Activated T-helper 1 cell treated with anti-CD3 and anti-CD28 coated beads, Interleukin-12 subunit alpha, Interleukin-12 subunit beta, Interleukin-2, Interleukin-4 antibody, amounts not matched to agents 30 ng/mL and 10 ng/mL and 1 ng/mL, durations not matched to agents 14 hours and 24 hours and 36 hours (primary cell): ENCODE data around the gene ZMYM2. TPM values are rescaled to one million over a fixed set of nuclear protein-coding genes. Genes with fewer than 3 reads are reported as not detected.

Source experiments
- DNase-seq: peaks from one replicate; pipeline ENCODE4 v3.0.0; 2021; ENCODE audit warnings: low spot score
- H3K27ac Mint-ChIP-seq: one replicate; pipeline ENCODE4 v1.8.0; 2021; ENCODE audit warnings: mild to moderate bottlenecking, mixed read lengths
- H3K27me3 Mint-ChIP-seq: one replicate; pipeline ENCODE4 v1.8.0; 2022; ENCODE audit warnings: mild to moderate bottlenecking, moderate library complexity, mixed read lengths; ENCODE audit not compliant: insufficient read depth
- H3K36me3 Mint-ChIP-seq: one replicate; pipeline ENCODE4 v1.8.0; 2021; ENCODE audit warnings: low read depth, mixed read lengths
- H3K4me1 Mint-ChIP-seq: one replicate; pipeline ENCODE4 v1.8.0; 2021; ENCODE audit warnings: low read depth, mixed read lengths
- H3K4me3 Mint-ChIP-seq: one replicate; pipeline ENCODE4 v1.8.0; 2021; ENCODE audit warnings: mild to moderate bottlenecking, moderate library complexity, mixed read lengths
- H3K9me3 Mint-ChIP-seq: one replicate; pipeline ENCODE4 v1.8.0; 2021; ENCODE audit warnings: mixed read lengths
- intact Hi-C: fragments of 100-400 bp; cut with micrococcal nuclease; formaldehyde crosslinking; loops from one replicate; pipeline ENCODE4 v1.15.1; 2024
- total RNA-seq: library from RNA; stranded (reverse); gene quantifications from 2 replicates; pipeline ENCODE4 v1.2.3, GENCODE V29; 2022

The ZMYM2 gene
- total RNA-seq, 1 donor from 2014 or later = 60.9 TPM

GRCh38 chr13:20127562-20128458 is 169.3 kb downstream of the ZMYM2 start:
- H3K27me3 Mint-ChIP-seq = peaks cover 37% of the 10 kb centered on the region
- H3K4me1 Mint-ChIP-seq = no peaks in the 10 kb centered on the region
- intact Hi-C loops = loop anchor here (1.0 to 2.0 kb wide), 2 partner anchors 9 to 35 kb away; no protein-coding TSS in a partner anchor
- H3K4me3 Mint-ChIP-seq = peak overlapping the region; percentile 54
- peak; percentile 25 for DNase-seq
- H3K9me3 Mint-ChIP-seq = no peaks in the 10 kb centered on the region
- no peak overlapping the region for H3K27ac Mint-ChIP-seq
- H3K36me3 Mint-ChIP-seq = no peaks in the 10 kb centered on the region

- H3K4me1 Mint-ChIP-seq = no peaks in the 10 kb centered on the region
- peaks cover 36% of the 10 kb centered on the region for H3K27me3 Mint-ChIP-seq
- H3K27ac Mint-ChIP-seq = no peak overlapping the region
- no peaks in the 10 kb centered on the region for H3K36me3 Mint-ChIP-seq
- peak overlapping the region; percentile 9 for H3K4me3 Mint-ChIP-seq
- no peak for DNase-seq
- intact Hi-C loops = loop anchor here (2.0 kb wide), 1 partner anchor 34 kb away; no protein-coding TSS in a partner anchor
- no peaks in the 10 kb centered on the region for H3K9me3 Mint-ChIP-seq
Measured at GRCh38 chr13:20128459-20128931, 170.0 kb downstream of the ZMYM2 start.

- DNase-seq = no peak
- intact Hi-C loops = loop anchor here (2.0 kb wide), 1 partner anchor 34 kb away; no protein-coding TSS in a partner anchor
- H3K27ac Mint-ChIP-seq = no peak overlapping the region
- H3K36me3 Mint-ChIP-seq = no peaks in the 10 kb centered on the region
- peaks cover 35% of the 10 kb centered on the region for H3K27me3 Mint-ChIP-seq
- H3K4me3 Mint-ChIP-seq = no peak overlapping the region
- no peaks in the 10 kb centered on the region for H3K9me3 Mint-ChIP-seq
- H3K4me1 Mint-ChIP-seq = no peaks in the 10 kb centered on the region
Measured at GRCh38 chr13:20129076-20129475, 170.5 kb downstream of the ZMYM2 start.

GRCh38 chr13:20130012-20130411 is 171.5 kb downstream of the ZMYM2 start:
- Mint-ChIP-seq H3K9me3 (no peaks in the 10 kb centered on the region), H3K4me1 (no peaks in the 10 kb centered on the region), H3K4me3 (no peak overlapping the region), H3K36me3 (no peaks in the 10 kb centered on the region), H3K27me3 (peaks cover 28% of the 10 kb centered on the region), H3K27ac (no peak overlapping the region)
- intact Hi-C loops = no loop called here
- DNase-seq = no peak

- Mint-ChIP-seq H3K27me3 (peaks cover 22% of the 10 kb centered on the region), H3K4me3 (no peak overlapping the region), H3K27ac (no peak overlapping the region), H3K9me3 (no peaks in the 10 kb centered on the region), H3K36me3 (no peaks in the 10 kb centered on the region), H3K4me1 (no peaks in the 10 kb centered on the region)
- intact Hi-C loops = no loop called here
- no peak for DNase-seq
Measured at GRCh38 chr13:20130652-20131051, 172.1 kb downstream of the ZMYM2 start.

- DNase-seq = no peak
- intact Hi-C loops = no loop called here
- Mint-ChIP-seq H3K9me3 (no peaks in the 10 kb centered on the region), H3K27me3 (peaks cover 18% of the 10 kb centered on the region), H3K4me1 (no peaks in the 10 kb centered on the region), H3K36me3 (no peaks in the 10 kb centered on the region), H3K4me3 (no peak overlapping the region), H3K27ac (no peak overlapping the region)
Measured at GRCh38 chr13:20131057-20131832, 172.7 kb downstream of the ZMYM2 start.

- no peaks in the 10 kb centered on the region for H3K36me3 Mint-ChIP-seq
- H3K27ac Mint-ChIP-seq = no peak overlapping the region
- H3K4me3 Mint-ChIP-seq = no peak overlapping the region
- H3K27me3 Mint-ChIP-seq = peaks cover 17% of the 10 kb centered on the region
- H3K4me1 Mint-ChIP-seq = no peaks in the 10 kb centered on the region
- DNase-seq = no peak
- intact Hi-C loops = no loop called here
- H3K9me3 Mint-ChIP-seq = no peaks in the 10 kb centered on the region
Measured at GRCh38 chr13:20132052-20132634, 173.6 kb downstream of the ZMYM2 start.

GRCh38 chr13:20134732-20135131 is 176.2 kb downstream of the ZMYM2 start:
- Mint-ChIP-seq H3K36me3 (no peaks in the 10 kb centered on the region), H3K4me3 (no peak overlapping the region), H3K27ac (no peak overlapping the region), H3K9me3 (no peaks in the 10 kb centered on the region), H3K27me3 (peaks cover 34% of the 10 kb centered on the region), H3K4me1 (no peaks in the 10 kb centered on the region)
- no peak for DNase-seq
- intact Hi-C loops = no loop called here

- intact Hi-C loops = loop anchor here (1.0 kb wide), 1 partner anchor 26 kb away; no protein-coding TSS in a partner anchor
- Mint-ChIP-seq H3K27ac (no peak overlapping the region), H3K4me3 (no peak overlapping the region), H3K27me3 (peaks cover 54% of the 10 kb centered on the region), H3K9me3 (no peaks in the 10 kb centered on the region), H3K36me3 (no peaks in the 10 kb centered on the region), H3K4me1 (peaks cover 4% of the 10 kb centered on the region)
- no peak for DNase-seq
Measured at GRCh38 chr13:20136781-20137703, 178.5 kb downstream of the ZMYM2 start.

- peaks cover 57% of the 10 kb centered on the region for H3K27me3 Mint-ChIP-seq
- no peak for DNase-seq
- H3K4me1 Mint-ChIP-seq = peaks cover 4% of the 10 kb centered on the region
- H3K27ac Mint-ChIP-seq = no peak overlapping the region
- no peak overlapping the region for H3K4me3 Mint-ChIP-seq
- intact Hi-C loops = no loop called here
- no peaks in the 10 kb centered on the region for H3K36me3 Mint-ChIP-seq
- H3K9me3 Mint-ChIP-seq = no peaks in the 10 kb centered on the region
Measured at GRCh38 chr13:20137875-20138274, 179.3 kb downstream of the ZMYM2 start.

GRCh38 chr13:20140487-20140886 is 182.0 kb downstream of the ZMYM2 start:
- no peak for DNase-seq
- Mint-ChIP-seq H3K4me3 (no peak overlapping the region), H3K4me1 (peaks cover 4% of the 10 kb centered on the region), H3K27ac (no peak overlapping the region), H3K9me3 (no peaks in the 10 kb centered on the region), H3K36me3 (no peaks in the 10 kb centered on the region), H3K27me3 (peaks cover 64% of the 10 kb centered on the region)
- intact Hi-C loops = no loop called here
